Lower lobe of right lung (tissue), 2 donors: ENCODE results near the gene RMI2. TPM values are rescaled to one million over a fixed set of nuclear protein-coding genes. Genes with fewer than 3 reads are reported as not detected.
A peak's percentile ranks its signal among the peaks of the same experiment; 100 is the strongest.

ENCODE experiments used
- ATAC-seq, 2 donors: fragments of 200-7000 bp; cut with Tn5 transposase; one replicate each; pipeline ENCODE4 v1.9.1; 2020 to 2022; ENCODE audit warnings: mild to moderate bottlenecking in 2 of 2, moderate library complexity in 2 of 2
- DNase-seq: peaks from one replicate; pipeline ENCODE4 v3.0.0-alpha.2; 2020
- H3K27ac ChIP-seq: fragments of 200-600 bp; one replicate; pipeline ENCODE4 v1.8.0; 2022
- H3K27me3 ChIP-seq: fragments of 200-600 bp; one replicate; pipeline ENCODE4 v1.8.0; 2022; ENCODE audit warnings: low read depth
- H3K36me3 ChIP-seq: fragments of 200-600 bp; one replicate; pipeline ENCODE4 v1.8.0; 2022; ENCODE audit warnings: mild to moderate bottlenecking
- H3K4me1 ChIP-seq: fragments of 200-600 bp; one replicate; pipeline ENCODE4 v1.8.0; 2022
- H3K4me3 ChIP-seq: fragments of 200-600 bp; one replicate; pipeline ENCODE4 v1.8.0; 2022; ENCODE audit warnings: mild to moderate bottlenecking
- H3K9me3 ChIP-seq: fragments of 200-600 bp; one replicate; pipeline ENCODE4 v1.8.0; 2022
- intact Hi-C: fragments of 100-400 bp; cut with DNase I; formaldehyde crosslinking; loops from one replicate; pipeline ENCODE4 v1.11.0; 2022
- total RNA-seq: library from RNA; stranded (reverse); fragmentation: NEBNext Ultra II Directional; extraction: Animal tissue kit (Norgen Biotek cat#: 25700); gene quantifications from one replicate; pipeline ENCODE4 v1.2.1, GENCODE V29; 2021
- TF ChIP-seq, protein P1 (sequence below): fragments of 200-600 bp; IDR thresholded peaks from one replicate; pipeline ENCODE4 v1.8.0; 2022; ENCODE audit warnings: antibody characterized with exemption, mild to moderate bottlenecking
- donor health status: DM: no; HTN: yes; CAD: no; lungs with severe emphysema.

The RMI2 gene
- total RNA-seq, 1 donor from 2014 or later: 1.7 TPM

DNA sequence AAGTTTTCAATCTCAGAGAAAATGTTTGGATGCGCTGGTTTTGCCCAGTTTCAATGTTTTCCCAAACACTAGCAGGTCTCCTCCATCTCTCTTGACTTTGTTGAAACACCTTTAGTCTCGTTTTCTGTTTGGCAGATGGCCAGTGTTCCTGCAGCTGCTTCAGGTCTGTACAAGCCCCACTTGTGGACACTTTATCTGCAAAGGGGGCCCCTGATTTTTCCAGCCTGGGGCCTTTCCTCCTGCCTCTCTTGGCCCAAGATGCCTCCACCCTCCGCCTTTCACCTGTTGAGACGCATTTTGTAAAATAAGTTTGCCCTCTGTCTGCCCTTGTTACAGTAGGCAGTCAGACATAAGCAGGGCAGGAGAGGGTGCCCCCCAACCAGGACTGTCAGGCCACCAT lies 42.3 kb upstream of the RMI2 start:
- DNase-seq: no peak
- H3K4me3 ChIP-seq: no peak overlapping the region
- peaks cover 18% of the 10 kb centered on the region for H3K4me1 ChIP-seq
- no peak for ATAC-seq
- no peaks in the 10 kb centered on the region for H3K36me3 ChIP-seq
- peak overlapping the region; percentile 58 for H3K27ac ChIP-seq
- TF ChIP-seq, protein P1, sequence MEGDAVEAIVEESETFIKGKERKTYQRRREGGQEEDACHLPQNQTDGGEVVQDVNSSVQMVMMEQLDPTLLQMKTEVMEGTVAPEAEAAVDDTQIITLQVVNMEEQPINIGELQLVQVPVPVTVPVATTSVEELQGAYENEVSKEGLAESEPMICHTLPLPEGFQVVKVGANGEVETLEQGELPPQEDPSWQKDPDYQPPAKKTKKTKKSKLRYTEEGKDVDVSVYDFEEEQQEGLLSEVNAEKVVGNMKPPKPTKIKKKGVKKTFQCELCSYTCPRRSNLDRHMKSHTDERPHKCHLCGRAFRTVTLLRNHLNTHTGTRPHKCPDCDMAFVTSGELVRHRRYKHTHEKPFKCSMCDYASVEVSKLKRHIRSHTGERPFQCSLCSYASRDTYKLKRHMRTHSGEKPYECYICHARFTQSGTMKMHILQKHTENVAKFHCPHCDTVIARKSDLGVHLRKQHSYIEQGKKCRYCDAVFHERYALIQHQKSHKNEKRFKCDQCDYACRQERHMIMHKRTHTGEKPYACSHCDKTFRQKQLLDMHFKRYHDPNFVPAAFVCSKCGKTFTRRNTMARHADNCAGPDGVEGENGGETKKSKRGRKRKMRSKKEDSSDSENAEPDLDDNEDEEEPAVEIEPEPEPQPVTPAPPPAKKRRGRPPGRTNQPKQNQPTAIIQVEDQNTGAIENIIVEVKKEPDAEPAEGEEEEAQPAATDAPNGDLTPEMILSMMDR: no peak
- H3K9me3 ChIP-seq: no peaks in the 10 kb centered on the region
- no peaks in the 10 kb centered on the region for H3K27me3 ChIP-seq
- intact Hi-C loops: no loop called here

DNA sequence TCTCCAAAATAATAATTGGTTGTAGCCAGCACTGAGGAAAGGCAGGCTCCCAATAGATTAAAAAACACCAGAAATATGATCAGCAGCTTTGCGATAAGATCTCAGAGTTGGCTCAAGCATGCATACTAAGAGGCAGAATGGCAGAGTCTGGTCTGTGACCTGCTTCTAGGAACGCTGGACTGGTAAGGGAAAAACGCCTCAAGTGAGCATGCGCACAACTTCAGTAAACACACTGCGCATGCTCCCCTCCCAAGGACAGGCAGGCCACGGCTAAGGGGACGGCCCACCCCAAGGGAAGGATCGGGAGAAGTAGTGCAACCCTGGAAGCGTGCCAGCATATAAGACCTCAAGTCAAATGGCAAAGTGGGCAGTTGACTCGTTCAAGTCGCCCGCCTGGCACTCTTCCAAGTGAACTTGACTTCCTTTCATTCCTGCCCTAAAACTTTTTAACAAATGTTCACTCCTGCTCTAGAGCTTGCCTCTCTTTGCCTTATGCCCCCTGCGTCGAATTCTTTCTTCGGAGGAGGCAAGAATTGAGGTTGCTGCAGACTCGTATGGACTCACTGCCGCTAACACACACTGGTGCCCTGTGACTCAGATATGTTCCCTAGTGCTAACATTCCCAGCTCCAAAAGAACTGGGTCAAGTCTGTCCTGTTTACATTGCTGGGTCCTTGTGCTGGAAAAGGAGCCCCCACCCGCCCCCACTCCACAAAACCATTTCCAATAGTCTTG lies 41.7 kb upstream of the RMI2 start:
- DNase-seq: peak; percentile 60
- peak; percentile 83 to 87 for ATAC-seq

DNA sequence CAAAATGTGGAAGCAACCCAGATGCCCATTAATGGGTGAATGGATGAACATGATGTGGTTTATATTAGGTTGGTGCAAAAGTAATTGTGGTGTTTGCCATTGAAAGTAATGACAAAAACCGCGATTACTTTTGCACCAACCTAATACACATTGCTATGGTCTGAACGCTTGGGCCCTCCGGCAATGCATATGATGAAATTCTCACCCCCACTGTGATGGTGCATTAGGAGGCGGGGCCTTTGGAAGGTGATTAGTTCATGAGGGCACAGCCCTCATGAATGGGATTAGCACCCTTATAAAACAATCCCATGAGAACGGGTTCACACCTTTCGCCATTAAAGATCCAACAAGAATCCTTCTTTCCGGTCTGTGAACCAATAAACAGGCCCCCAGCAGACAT lies 38.9 kb upstream of the RMI2 start:
- no peaks in the 10 kb centered on the region for H3K27me3 ChIP-seq
- peaks cover 41% of the 10 kb centered on the region for H3K4me1 ChIP-seq
- intact Hi-C loops: no loop called here

More for the DNA sequence above, 41.7 kb upstream of the RMI2 start:
- H3K36me3 ChIP-seq: no peaks in the 10 kb centered on the region
- no peaks in the 10 kb centered on the region for H3K27me3 ChIP-seq
- H3K4me1 ChIP-seq: peaks cover 18% of the 10 kb centered on the region
- no peaks in the 10 kb centered on the region for H3K9me3 ChIP-seq
- TF ChIP-seq, protein P1: no peak
- intact Hi-C loops: no loop called here
- H3K27ac ChIP-seq: peak overlapping the region; percentile 58
- no peak overlapping the region for H3K4me3 ChIP-seq

DNA sequence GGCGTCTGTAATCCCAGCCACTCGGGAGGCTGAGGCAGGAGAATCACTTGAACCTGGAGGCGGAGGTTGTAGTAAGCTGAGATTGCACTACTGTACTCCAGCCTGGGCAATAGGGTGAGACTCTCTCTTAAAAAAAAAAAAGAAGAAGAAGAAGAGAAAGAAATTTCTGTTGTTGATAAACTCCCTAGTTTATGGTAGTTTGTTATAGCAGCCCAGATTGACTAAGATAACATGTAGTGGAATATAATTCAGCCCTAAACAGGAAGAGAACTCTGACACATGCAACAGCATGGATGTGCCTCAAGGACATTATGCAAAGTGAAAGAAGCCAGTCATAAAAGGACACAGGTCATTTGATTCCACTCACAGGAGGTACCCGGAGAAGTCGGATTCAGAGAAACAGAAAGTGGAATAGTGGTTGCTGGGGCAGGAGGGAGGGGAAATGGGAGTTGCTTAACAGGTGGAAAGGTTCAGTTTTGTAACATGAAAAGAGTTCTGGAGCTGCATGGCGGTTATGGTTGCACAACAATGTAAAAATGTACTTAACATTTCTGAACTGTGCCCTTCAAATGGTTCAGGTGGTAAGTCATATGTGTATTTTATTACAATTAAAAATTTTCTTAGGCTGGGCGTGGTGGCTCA lies 38.1 kb upstream of the RMI2 start:
- no peaks in the 10 kb centered on the region for H3K9me3 ChIP-seq
- peak; percentile 76 to 77 for ATAC-seq
- no peaks in the 10 kb centered on the region for H3K36me3 ChIP-seq
- no peak overlapping the region for H3K4me3 ChIP-seq
- TF ChIP-seq, protein P1: no peak
- intact Hi-C loops: no loop called here
- peaks cover 46% of the 10 kb centered on the region for H3K4me1 ChIP-seq
- H3K27ac ChIP-seq: peak overlapping the region; percentile 79
- DNase-seq: no peak
- H3K27me3 ChIP-seq: no peaks in the 10 kb centered on the region

More for the DNA sequence above, 38.9 kb upstream of the RMI2 start:
- TF ChIP-seq, protein P1: no peak
- no peaks in the 10 kb centered on the region for H3K36me3 ChIP-seq
- no peaks in the 10 kb centered on the region for H3K9me3 ChIP-seq
- no peak overlapping the region for H3K4me3 ChIP-seq
- H3K27ac ChIP-seq: peak overlapping the region; percentile 68
- ATAC-seq (no peak), DNase-seq (no peak)

DNA sequence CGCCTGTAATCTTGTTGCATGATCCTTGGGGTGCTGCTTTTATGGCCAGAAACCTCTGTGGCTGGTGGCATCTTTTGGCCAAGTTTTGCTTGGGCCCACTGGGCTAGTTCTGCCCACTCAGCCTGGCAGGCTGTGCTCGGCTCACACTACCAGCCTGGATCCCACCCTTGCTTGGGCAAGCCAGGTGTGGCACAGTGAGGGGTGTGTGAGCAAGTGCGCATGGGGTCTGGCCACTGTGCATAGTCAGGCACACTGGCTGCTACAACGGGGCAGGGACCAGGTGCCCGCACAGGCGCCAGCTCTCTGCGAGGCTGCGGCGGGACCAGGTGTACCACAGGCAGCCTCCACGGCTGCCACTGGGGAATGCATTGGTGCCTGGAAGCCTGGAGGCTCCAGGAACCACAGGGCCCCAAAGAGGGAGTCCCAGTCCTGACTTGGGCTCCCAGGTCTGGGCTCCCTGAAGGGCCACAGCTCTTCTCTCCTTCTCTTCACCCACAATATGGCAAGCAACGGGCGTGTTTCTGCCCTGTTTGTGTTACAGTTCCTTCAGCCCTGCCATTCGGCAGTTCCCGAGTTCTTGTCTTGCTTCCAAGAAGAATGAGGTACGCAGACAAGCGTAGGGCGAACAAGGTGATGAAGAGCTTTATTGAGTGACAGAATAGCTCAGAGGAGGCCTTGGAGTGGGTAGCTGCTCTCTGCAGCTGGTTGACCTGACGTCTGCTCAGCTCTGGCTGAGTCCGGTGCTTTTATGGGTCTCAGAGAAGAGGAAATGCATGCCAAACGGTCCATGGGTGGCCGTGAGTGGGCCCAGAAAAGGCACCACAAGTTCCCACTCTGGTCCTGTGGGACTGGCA lies 37.4 kb upstream of the RMI2 start:
- peak; percentile 6 to 15 for ATAC-seq
- H3K4me1 ChIP-seq: peaks cover 53% of the 10 kb centered on the region
- DNase-seq: no peak
- H3K4me3 ChIP-seq: no peak overlapping the region
- intact Hi-C loops: no loop called here
- H3K27ac ChIP-seq: peak overlapping the region; percentile 79
- no peaks in the 10 kb centered on the region for H3K9me3 ChIP-seq
- H3K36me3 ChIP-seq: no peaks in the 10 kb centered on the region
- no peaks in the 10 kb centered on the region for H3K27me3 ChIP-seq
- TF ChIP-seq, protein P1: no peak
